ENCODE measurements around the gene VEZF1.
A peak's percentile ranks its signal among the peaks of the same experiment; 100 is the strongest.

The VEZF1 gene

GRCh38 chr17:57949649-57950048, 38.4 kb downstream of the VEZF1 start:
- no peak for DNase-seq (ENCODE audit: low spot score)

DNA sequence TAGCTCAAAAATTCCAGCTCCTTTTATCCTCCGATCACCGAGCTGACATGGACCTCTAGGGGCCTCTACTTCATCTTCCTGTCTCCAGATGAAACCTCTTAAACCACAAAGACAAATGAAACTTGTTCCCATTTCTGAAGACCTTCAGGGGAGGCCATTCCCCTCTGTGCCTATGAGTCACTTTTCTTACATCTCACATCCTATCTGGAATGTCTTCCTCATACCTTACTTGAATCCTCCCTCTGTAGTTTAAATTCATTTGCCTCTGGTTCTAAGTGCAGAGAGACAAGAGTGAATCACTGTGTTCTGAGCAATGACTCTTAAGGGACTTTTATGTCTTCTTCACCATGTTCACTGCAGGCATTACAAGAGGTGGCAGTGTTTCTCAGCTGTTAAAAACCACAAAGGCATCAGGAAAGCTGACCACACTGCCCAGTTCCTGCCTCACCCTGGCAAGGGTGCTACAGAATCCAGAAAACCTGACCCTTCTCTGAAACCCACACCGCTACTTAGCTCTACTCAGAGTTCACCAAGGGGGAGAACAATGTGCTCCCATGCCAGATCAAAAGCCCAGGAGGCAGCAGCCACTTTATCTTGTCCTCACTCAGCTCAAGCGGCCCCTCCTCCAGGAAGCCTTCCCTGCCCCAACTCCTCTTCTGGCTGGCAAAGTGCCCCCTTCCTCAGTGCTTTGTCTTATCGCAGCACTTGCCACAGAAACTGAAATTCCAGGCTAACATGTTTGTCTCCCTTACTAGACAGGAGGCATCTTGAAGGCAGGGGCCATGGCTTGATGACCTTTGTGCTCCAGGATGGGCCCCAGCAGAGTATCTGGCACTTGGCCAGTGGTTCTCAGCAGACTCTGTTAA, 39.3 kb downstream of the VEZF1 start:
- DNase-seq (ENCODE audit: low spot score) = peak; percentile 87

DNA sequence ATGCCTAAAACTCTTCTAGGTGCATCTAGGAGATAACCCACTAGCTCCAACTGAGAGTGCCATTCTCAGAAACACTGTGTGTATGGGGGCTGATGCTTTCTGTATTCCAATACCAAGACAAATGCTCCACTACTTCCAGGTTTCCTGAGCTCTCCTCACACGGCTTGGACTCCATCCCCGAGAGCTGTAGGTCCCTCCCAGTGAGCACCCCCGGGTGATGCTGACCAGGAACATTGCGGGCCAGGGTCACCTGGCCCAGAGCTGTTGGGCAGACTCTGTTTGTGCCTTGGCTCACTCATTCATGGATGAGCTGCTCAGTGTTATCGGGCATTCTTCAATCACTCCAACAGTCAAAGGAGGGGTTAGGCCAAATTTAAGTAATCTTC, 39.9 kb downstream of the VEZF1 start:
- DNase-seq (ENCODE audit: low spot score) = no peak

- no peak for DNase-seq (ENCODE audit: low spot score)
These were observed 40.7 kb downstream of the VEZF1 start for GRCh38 chr17:57947369-57947768.

GRCh38 chr17:57946798-57947358, 41.2 kb downstream of the VEZF1 start:
- peak; percentile 60 for DNase-seq (ENCODE audit: low spot score)

DNA sequence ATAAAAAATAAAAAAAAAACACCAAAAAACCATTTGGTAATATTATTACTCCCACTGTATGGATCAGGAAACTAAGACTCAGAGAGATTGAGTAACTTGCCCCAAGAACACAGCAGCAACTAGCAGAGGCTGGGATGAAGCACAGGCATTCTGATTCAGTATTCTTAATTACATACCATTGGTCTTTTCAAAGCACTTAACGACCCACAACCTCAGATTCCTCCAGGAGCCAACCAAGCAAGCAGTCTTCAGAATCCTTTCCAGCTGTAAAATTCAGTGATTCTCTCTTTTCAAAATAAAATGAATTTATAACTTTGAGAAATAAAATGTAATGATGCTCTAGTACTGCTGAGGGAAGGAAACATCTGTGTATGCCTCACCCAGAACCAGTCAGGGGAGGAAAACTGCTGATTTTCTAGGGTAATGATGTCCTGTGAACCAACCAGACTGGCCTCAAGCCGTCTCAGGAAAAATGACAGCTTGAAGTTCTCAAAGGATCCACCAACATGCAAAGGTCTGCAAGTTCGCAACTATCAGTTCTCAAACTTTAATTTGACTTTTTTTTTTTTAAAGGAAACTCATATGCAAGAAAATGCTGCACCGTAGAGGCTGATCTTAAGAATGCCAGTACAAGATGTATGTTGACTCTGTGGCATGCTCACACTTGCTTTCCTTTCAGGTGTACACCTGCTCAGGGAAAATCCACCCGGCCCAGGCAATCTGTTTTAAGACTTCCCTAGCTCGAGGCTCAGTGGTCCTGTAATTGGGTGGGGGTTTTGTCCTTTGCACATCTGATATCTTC, 41.9 kb downstream of the VEZF1 start:
- peak; percentile 65 for DNase-seq (ENCODE audit: low spot score)

DNA sequence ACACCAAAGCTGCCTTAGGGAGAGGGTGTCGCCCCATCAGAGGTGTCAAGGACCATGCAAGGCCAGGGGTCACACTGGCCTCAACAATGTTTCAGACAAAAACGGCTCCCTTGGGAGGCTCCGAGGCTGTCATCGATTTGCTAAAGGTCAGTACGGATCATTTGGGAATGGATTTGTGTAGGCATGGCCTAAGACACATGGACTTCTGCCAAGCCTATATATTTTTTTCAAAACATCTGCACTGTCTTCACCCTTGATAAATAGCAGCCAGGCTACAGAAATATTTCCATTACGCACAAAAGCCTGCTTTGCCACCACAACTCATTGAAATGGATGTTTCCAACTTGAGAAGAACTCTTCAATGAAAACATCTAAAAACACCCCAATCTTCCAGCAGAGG, 43.1 kb downstream of the VEZF1 start:
- no peak for DNase-seq (ENCODE audit: low spot score)

- no peak for DNase-seq (ENCODE audit: low spot score)
These were observed 44.4 kb downstream of the VEZF1 start for GRCh38 chr17:57943645-57944044.

GRCh38 chr17:57943140-57943539, 44.9 kb downstream of the VEZF1 start:
- DNase-seq (ENCODE audit: low spot score) = peak; percentile 45

DNA sequence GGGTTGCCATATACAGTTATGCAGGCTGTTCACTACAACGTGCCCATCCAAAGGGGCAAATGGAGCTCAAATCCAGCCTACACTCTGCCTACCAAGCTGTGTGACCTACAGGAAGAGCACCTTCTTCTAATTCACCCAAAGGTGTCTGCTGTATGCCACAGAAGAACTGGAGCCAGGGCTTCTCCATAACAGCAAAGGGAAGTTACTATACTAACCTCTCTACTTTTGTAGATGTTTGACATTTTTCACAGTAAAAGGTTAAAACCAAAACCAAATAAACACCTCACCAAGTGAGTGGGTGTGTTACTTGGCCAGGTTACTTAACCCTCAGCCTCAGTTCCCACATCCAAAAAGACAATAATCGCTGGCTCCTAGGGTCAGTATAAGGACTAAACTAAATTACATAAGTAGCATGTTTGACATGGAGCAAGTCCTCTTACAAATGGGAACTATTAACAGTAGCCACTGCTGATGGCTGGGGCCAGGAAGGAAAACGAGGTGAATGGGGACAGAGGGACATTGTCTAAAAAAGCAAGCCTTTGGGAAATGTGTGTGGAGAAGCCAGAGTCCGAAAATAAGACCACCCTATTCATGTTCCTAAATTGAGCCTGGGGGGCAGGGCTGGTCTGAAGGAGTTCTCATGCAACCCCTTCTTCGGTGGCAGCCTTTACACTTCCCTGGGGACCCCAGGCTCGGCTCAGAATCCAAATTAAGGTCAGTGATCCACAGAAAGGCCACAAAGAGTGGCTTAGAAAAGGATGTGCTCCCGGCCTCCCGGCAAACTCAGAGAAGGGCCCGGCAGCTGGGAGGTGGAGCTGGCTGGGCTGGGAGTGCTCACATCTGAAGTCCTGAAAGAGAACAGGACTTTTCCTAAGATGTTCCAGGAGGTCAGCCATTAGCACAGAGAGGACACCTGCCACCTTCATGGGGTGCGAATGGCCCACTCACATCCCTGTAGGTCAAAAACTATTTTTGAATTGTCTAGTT, 46.4 kb downstream of the VEZF1 start:
- DNase-seq (ENCODE audit: low spot score) = no peak

- DNase-seq (ENCODE audit: low spot score) = no peak
These were observed 47.3 kb downstream of the VEZF1 start for GRCh38 chr17:57940653-57941329.

DNA sequence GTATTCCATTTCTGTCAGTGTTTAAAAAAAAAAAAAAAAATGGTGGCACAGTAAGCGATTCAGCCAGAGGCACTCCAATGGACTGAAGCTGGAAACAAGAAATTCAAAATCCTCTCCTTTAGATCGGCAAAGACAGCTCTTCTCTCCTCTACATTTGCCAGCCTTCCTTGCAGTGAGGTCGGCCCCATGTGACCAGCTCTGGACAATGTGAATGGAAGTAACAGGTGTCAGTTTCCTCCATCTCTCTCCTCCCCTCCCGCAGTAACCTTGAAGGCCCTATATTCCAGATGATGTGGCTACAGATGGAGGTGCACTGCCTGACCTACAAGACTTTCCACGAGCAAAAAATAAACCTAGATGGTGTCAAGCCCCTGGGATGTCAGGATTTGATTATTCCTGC, 47.8 kb downstream of the VEZF1 start:
- DNase-seq (ENCODE audit: low spot score) = no peak

GRCh38 chr17:57939797-57940196, 48.3 kb downstream of the VEZF1 start:
- DNase-seq (ENCODE audit: low spot score) = no peak

GRCh38 chr17:57938061-57938502, 50.0 kb downstream of the VEZF1 start:
- no peak for DNase-seq (ENCODE audit: low spot score)

- DNase-seq (ENCODE audit: low spot score) = no peak
These were observed 50.6 kb downstream of the VEZF1 start for GRCh38 chr17:57937492-57937891.

DNA sequence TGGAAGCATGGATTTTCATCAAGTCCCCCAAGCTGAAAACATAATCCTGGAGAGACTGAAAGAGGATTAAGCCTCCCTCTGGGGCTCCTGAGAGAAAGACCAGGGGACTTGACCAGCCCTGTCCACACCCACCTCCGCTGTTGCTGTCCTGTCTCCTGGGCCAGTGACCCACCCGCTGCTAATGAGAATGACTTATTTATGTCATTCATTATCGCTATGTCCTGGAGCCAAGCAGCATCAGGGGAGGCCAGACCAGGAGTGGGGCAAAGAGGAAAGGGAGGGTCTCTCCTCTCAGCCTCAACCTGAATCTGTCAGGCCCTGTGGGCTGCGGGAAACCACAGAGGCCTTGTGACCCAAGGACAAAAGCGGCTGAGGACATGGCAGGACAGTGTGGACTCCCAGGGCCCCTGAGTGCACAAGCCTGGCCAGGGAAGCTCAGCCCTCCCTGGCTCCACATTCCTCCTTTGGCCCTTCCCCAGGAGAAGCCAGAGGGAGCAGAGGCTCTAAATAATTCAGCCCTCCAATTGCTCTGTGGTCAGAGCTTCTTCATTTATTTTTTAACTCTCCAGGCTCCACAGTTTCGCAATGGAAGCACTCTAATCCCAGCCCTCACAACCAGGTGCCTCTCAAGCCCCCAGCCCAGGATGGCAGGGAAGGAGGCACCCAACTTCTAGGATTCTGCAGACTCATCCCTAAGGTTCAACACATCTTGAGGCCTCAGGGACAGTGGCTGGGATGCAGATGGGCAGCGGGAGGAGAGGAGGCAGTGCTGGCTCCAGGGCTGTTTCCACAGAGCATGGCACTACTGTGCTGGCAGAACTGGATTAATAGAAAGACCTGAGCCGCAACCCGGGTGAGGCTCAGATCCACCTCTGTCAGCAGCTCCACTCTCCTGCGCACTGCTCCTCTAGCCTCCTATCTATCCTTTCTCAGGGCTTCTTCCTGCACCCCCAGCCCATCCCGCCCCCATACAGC, 51.9 kb downstream of the VEZF1 start:
- peak; percentile 87 for DNase-seq (ENCODE audit: low spot score)

DNA sequence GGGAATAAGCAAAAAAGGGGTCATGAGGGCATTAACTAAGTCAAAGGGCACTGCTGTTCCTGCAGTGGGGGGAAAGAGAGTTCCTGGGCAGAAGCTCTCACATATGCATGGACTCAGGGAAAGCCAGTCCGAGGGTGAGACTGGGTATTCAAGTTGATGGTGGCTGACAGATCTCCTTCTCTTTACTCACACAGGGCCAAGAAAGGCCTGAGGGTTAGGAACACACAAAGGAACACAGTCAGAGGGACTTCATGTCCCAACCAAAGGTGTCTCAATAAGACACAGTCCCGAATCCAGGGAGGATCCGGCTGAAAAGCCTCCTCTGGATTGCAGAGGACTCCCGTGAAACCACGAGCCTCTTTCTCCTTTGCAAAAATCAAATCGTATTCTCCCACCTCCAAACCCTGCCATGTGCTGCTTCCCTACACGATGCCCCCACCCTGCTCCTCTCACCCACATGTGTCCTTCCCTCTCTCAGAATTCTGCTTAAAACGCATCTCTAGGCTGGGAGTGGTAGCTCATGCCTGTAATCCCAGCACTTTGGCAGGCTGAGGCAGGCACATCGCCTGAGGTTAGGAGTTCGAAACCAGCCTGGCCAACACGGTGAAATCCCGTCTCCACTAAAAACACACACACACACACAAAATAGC, 56.4 kb downstream of the VEZF1 start:
- DNase-seq (ENCODE audit: low spot score) = no peak

GRCh38 chr17:57930239-57930638, 57.8 kb downstream of the VEZF1 start:
- DNase-seq (ENCODE audit: low spot score) = no peak

DNA sequence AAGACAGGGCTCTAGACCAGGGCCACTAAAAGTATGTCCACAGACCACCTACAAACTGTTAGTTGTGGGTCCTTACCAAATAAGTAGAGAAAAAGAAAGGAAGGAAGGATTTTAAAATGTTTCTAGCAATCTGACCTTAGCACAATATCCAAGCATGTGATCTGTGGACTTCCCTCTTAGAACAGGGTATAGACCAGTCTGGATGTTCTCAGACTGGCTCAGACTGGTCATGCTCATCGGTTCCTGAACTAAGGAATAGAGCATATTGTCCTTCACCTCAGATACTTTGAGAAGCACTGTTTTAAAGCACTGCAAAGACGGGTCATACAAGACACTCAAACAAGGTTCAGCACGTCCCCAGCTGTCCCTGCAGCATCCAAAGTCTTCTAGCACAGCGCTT, 58.7 kb downstream of the VEZF1 start:
- DNase-seq (ENCODE audit: low spot score) = no peak
